Measurements from ENCODE around the gene SDE2.
"Not testable (repeated sequence)": the region's sequence is repeated elsewhere in the genome, so short reads cannot be mapped to it uniquely, and the experiment has no call there.

SDE2 gene

DNA sequence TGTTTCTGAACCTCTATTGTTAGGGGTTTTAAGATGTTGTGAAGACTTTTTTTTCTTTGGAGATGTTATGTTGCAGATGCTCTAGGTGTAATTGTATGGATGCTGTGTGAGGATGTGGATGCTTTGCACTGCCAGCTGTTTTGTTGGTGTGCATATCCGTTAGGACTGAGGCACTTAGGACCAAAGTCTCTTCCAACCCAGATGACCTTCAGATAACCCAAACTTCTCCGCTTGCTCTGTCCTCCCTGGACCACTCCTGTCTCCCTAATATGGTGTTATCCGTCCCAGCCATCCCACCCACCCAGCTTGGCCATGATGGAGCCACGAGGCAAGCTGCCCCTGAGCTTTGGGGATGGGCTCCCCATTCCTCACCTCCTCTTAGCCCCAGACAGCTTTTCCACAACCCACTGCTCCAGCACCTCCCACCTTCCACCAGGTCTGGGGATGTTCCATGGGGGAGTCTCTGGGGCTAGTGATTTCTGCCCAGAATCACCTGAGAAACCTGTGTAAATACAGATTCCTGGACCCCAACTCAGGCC is 53.0 kb downstream of the SDE2 start:
- no peaks in the 10 kb centered on the region for H3K36me3 ChIP-seq
- H4K20me1 ChIP-seq = no peaks in the 10 kb centered on the region
- H3K27me3 ChIP-seq = no peaks in the 10 kb centered on the region
- no peak overlapping the region for H3K4me3 ChIP-seq
- H3K4me1 ChIP-seq = peaks cover 44% of the 10 kb centered on the region
- H3K9me3 ChIP-seq = no peaks in the 10 kb centered on the region
- no peak for TF ChIP-seq Cebpa-rat (IDR thresholded peaks at IDR 0.05)
- no peak overlapping the region for H3K9ac ChIP-seq
- H3K27ac ChIP-seq = no peak overlapping the region
- no peak overlapping the region for H3K4me2 ChIP-seq

DNA sequence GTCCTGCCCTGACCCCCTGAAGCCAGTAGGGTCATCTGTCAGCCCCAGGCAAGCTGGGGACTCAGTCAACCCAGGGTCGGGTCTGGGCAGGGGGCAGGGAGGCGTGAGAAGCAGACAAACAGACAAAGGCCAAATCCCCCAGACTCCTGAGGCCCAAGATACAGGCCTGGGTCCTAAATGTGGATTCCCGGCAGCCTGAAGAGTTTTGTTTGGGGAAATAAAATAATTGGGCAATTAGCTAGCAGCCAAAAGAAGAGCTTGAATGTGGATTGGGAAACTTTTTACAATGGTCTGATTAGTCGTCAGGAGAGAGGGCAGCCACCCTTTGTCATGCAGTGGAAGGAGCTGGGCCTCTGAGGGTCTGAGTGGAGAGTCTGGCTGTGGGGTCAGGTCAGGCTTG is 53.6 kb downstream of the SDE2 start:
- H3K4me2 ChIP-seq = no peak overlapping the region; the same call in 1 of the 2 replicates
- H3K27me3 ChIP-seq = no peaks in the 10 kb centered on the region
- no peak overlapping the region for H3K9ac ChIP-seq
- no peak overlapping the region for H3K27ac ChIP-seq
- no peak for TF ChIP-seq Cebpa-rat (IDR thresholded peaks at IDR 0.05)
- peaks cover 44% of the 10 kb centered on the region for H3K4me1 ChIP-seq
- no peaks in the 10 kb centered on the region for H3K9me3 ChIP-seq
- H3K36me3 ChIP-seq = no peaks in the 10 kb centered on the region
- H4K20me1 ChIP-seq = no peaks in the 10 kb centered on the region
- no peak overlapping the region for H3K4me3 ChIP-seq

- Histone ChIP-seq H3K27me3 (no peaks in the 10 kb centered on the region), H3K9ac (no peak overlapping the region), H3K4me3 (no peak overlapping the region), H3K4me2 (peak overlapping the region; percentile 60), H3K4me1 (peaks cover 46% of the 10 kb centered on the region), H3K9me3 (no peaks in the 10 kb centered on the region), H3K27ac (no peak overlapping the region; the same call in 1 of the 2 replicates), H4K20me1 (no peaks in the 10 kb centered on the region), H3K36me3 (no peaks in the 10 kb centered on the region)
- TF ChIP-seq Cebpa-rat (IDR thresholded peaks at IDR 0.05) = no peak
Observed at GRCh38 chr1:225944951-225945350, 54.2 kb downstream of the SDE2 start.

- Histone ChIP-seq H3K4me2 (peak overlapping the region; percentile 60), H3K4me3 (no peak overlapping the region), H4K20me1 (no peaks in the 10 kb centered on the region), H3K36me3 (no peaks in the 10 kb centered on the region), H3K27ac (no peak overlapping the region; the same call in 1 of the 2 replicates), H3K9me3 (no peaks in the 10 kb centered on the region), H3K27me3 (no peaks in the 10 kb centered on the region), H3K4me1 (peaks cover 46% of the 10 kb centered on the region), H3K9ac (no peak overlapping the region)
- TF ChIP-seq Cebpa-rat (IDR thresholded peaks at IDR 0.05) = no peak
Observed at GRCh38 chr1:225944387-225944786, 54.8 kb downstream of the SDE2 start.

GRCh38 chr1:225943582-225943981 is 55.6 kb downstream of the SDE2 start:
- no peaks in the 10 kb centered on the region for H4K20me1 ChIP-seq
- H3K9ac ChIP-seq = no peak overlapping the region
- no peaks in the 10 kb centered on the region for H3K9me3 ChIP-seq
- no peak for TF ChIP-seq Cebpa-rat (IDR thresholded peaks at IDR 0.05)
- H3K27ac ChIP-seq = no peak overlapping the region
- no peaks in the 10 kb centered on the region for H3K27me3 ChIP-seq
- H3K4me2 ChIP-seq = no peak overlapping the region
- no peak overlapping the region for H3K4me3 ChIP-seq
- H3K36me3 ChIP-seq = no peaks in the 10 kb centered on the region
- peaks cover 46% of the 10 kb centered on the region for H3K4me1 ChIP-seq

GRCh38 chr1:225942574-225942973 is 56.6 kb downstream of the SDE2 start:
- no peak overlapping the region for H3K4me3 ChIP-seq
- H3K4me1 ChIP-seq = peaks cover 46% of the 10 kb centered on the region
- H3K27ac ChIP-seq = no peak overlapping the region
- no peaks in the 10 kb centered on the region for H3K27me3 ChIP-seq
- 0 out of 2 replicates have a peak overlapping the region, but pooled peaks have one; percentile 12 for H3K4me2 ChIP-seq
- no peaks in the 10 kb centered on the region for H3K36me3 ChIP-seq
- TF ChIP-seq Cebpa-rat (IDR thresholded peaks at IDR 0.05) = no peak
- no peak overlapping the region for H3K9ac ChIP-seq
- H4K20me1 ChIP-seq = no peaks in the 10 kb centered on the region
- no peaks in the 10 kb centered on the region for H3K9me3 ChIP-seq

- Histone ChIP-seq H3K27ac (no peak overlapping the region), H3K27me3 (no peaks in the 10 kb centered on the region), H3K9ac (no peak overlapping the region), H3K9me3 (no peaks in the 10 kb centered on the region), H3K4me1 (peaks cover 51% of the 10 kb centered on the region), H3K36me3 (no peaks in the 10 kb centered on the region), H3K4me3 (no peak overlapping the region), H4K20me1 (no peaks in the 10 kb centered on the region), H3K4me2 (no peak overlapping the region)
- TF ChIP-seq Cebpa-rat (IDR thresholded peaks at IDR 0.05) = no peak
Observed at GRCh38 chr1:225941942-225942222, 57.3 kb downstream of the SDE2 start.

DNA sequence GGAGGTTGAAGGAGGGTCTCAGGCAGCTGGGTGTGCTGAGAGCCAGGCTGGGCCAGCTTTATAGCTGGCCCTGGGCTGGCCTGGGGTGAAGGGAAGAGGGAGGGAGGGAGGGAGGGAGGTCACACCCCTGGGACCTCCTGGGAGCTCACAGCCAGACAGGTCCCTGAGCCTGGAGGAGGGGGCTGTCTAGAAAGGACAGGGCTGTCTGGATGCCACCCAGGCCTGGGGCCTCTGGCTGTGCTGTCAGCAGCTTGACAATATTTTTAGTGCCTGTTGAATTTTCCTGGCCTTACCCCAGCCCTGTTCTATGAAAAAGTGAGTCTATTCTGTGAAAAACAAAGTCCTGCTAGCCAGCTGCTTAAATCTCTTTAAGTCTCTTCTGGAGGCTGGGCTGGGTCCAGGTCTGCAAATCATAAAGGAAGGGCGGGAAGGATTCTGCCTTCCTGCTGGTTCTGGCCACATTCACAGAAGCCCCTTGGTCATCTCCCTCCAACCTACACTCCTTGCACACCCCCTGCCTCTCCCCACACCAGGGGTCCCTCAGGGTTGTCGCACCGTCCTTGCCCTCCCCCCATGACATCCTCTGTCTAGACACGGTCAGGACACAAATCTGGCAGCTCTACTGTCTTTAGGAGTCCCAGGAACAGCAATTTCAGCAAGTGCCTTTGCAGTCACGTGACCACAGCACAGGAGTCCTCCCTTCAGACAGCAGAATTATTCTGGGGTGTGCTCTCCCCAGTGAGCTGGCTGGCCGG is 57.8 kb downstream of the SDE2 start, which contains the start of gene LEFTY2:
Gene LEFTY2 (minus strand): TSS at position 34 of the 755 bp plus-strand sequence. CDS start 80 bp downstream, outside the sequence.
- Histone ChIP-seq H3K27ac (peak within 1 kb of the TSS; percentile 22; the same call in 1 of the 2 replicates), H3K9ac (no peak within 1 kb of the TSS)

DNA sequence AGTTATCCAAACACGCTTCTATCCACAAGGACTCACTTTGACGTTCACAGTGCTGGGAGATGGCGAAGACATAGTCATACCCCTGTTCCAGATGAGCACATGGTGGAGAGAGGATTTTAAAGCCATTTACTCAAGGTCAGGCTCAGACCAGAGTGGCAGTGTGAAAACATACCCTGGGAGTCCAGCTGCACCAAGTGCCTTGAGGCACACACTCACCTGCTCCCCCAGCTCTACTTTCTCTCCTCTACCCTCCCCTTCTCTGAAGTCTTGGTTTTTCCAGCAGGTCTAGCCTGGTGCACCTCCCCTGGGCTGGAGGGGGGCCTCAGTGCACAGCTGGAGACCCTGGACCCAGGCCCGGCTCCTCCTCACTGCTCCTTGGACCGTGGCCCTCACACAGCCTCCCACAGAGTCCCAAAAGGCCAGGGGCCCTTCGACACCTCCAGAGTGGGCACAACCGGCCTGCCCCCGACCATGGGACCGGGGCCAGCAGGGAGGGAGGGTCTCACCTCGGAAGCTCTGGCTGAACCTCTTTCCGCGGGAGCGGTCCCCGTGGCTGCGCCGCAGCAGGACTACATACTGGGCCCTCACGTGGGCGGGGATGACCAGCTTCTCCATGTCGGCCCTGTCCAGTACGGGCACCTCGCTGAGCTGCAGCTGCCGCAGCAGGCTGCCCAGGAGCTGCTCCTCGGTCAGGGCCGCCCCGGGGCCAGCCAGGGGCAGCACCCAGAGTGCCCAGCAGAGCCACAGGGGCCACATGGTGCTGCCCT is 58.6 kb downstream of the SDE2 start:
- Histone ChIP-seq H3K27ac (peak overlapping the region; percentile 22; the same call in 1 of the 2 replicates), H4K20me1 (no peaks in the 10 kb centered on the region), H3K4me1 (peaks cover 60% of the 10 kb centered on the region), H3K4me3 (no peak overlapping the region), H3K27me3 (no peaks in the 10 kb centered on the region), H3K36me3 (no peaks in the 10 kb centered on the region), H3K4me2 (peak overlapping the region; percentile 28), H3K9me3 (no peaks in the 10 kb centered on the region), H3K9ac (no peak overlapping the region)
- TF ChIP-seq Cebpa-rat (IDR thresholded peaks at IDR 0.05) = no peak

More for the DNA sequence above, 57.8 kb downstream of the SDE2 start, which contains the start of gene LEFTY2:
- Histone ChIP-seq H3K9me3 (no peaks in the 10 kb centered on the region), H3K4me2 (peak within 1 kb of the TSS; percentile 28), H3K4me1 (peaks cover 56% of the 10 kb centered on the region), H3K27me3 (no peaks in the 10 kb centered on the region), H4K20me1 (no peaks in the 10 kb centered on the region), H3K4me3 (no peak within 1 kb of the TSS), H3K36me3 (no peaks in the 10 kb centered on the region)
- no peak for TF ChIP-seq Cebpa-rat (IDR thresholded peaks at IDR 0.05)

DNA sequence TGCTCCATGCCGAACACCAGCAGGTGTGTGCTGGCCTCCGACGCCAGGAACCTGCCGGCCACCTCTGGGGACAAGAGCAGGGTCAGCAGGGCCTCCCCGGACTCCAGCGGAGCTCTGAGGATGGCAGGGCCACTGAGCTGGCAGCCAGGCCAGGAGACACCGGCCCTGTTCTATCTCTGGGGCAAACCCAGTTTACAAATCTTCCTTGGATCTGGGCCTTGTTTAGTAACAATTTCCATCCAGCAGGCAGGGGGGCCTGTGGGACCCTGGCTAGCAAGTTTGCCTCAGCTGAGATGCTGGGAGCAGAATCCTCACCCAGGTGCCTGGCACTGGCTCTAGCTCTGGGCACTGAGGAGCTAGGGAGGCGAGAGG is 59.2 kb downstream of the SDE2 start:
- peaks cover 54% of the 10 kb centered on the region for H3K4me1 ChIP-seq
- not testable (repeated sequence) for H3K27me3 ChIP-seq, H3K4me3 ChIP-seq, H3K9me3 ChIP-seq, H3K36me3 ChIP-seq, H3K27ac ChIP-seq, H4K20me1 ChIP-seq, H3K4me2 ChIP-seq, H3K9ac ChIP-seq

DNA sequence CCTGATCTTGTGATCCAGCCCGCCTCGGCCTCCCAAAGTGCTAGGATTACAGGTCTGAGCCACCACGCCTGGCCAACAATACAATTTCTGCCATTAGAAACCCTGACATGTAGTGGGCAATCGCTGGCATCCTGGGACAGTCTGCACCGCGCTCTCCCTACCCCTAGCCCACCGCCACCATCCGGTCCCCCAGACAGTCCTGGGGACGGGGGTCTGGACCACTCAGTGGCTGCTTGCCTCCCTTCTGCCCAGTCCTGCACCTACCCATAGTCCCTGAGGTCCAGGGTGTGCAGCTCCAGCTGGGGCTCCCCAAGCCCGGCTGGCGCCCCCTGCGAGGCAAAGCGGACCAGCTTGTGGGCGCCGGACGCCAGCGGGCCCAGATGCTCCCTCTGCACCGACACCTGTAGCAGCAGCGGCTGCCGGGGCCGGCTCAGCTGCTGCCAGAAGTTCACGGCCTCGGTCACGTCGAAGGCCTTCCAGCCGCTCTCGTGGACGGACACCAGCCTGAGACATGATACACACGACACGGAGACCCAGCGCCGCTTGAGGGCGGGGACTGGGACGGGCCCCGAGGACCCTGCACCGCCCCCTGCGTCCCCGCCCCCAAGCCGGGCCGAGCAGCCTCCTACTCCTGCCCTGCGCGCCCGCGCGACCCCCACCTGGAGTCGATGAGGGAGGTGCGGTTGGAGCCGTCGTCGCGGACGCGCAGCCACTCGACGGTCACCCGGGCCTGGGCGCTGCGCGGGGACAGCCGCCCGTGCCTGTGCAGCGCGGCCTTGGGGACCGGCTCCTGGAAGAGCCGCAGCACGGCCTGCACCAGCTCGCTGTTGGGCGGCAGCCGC is 59.8 kb downstream of the SDE2 start:
- H3K27ac ChIP-seq, H3K4me2 ChIP-seq, H3K9ac ChIP-seq, H3K9me3 ChIP-seq, H3K4me3 ChIP-seq, H4K20me1 ChIP-seq, H3K27me3 ChIP-seq, H3K36me3 ChIP-seq: not testable (repeated sequence)
- peaks cover 48% of the 10 kb centered on the region for H3K4me1 ChIP-seq

Data from BLaER1 (cell line).